Measurements from ENCODE around the gene NAPSA.

DNA sequence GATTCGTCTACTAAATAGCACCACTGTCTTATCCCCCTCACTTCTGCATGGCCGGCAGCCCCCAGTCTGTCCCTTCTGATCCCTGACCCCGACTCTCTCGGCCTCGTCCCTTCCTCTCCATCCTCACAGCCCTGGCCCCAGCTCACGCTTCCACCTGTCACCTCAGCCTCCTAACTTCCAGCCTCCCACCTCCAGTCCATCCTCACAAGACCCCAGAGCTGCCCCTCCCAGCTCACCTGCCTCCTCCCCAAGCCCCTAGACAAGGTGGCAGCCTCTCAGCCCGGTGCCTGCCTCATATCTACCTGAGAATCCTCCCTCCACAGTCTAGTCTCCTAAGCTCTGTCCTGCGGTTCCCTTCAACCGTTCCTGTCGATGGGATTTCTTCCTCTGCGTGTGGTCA, 46.3 kb downstream of the NAPSA start:
- TF ChIP-seq CTCF (IDR thresholded peaks at IDR 0.05; ENCODE audit: low read depth, low read length, poor library complexity, severe bottlenecking) (no peak), EZH2phosphoT487 (IDR thresholded peaks at IDR 0.05; ENCODE audit: borderline replicate concordance, low read length) (no peak)

All from DOHH2 (cell line).